ENCODE measurements around the gene RABAC1. TPM values are rescaled to one million over a fixed set of nuclear protein-coding genes. Genes with fewer than 3 reads are reported as not detected.

RABAC1 gene
- total and polyA plus RNA-seq, 2 of the 4 experiments (the other 2 are of a cell fraction), result 117 to 276 TPM

DNA sequence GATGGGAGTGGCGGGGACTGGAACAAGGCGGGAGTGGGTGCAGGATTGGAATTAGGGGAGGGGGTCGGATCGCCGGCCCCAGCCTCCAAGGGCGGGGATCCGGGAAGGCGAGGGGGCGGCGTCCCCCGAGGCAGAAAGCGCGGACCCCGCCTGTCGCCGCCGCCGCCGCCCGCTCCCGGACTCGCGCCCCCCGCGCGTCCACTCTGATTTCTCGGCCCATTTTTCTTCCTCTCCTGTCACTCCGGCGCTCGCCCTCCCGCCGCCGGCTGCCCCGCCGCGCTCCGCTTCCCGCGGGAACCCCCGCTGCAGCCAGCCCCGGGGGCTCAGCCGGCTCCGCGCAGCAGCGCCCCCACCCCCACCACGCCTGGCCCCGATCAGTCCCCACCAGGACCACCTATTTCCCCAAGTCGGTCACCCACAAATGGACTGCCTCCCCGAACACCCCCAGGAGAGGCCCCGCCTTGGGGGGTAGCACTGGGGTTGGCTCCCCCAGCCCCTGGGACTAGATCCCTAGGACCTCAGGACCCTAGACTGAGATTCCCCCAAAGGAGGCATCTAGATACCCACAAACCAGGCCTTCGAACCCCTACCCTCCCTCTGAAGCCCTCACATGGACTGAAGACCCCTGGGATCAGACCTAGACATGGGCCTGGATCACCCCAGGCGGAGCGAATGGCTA, 18.3 kb downstream of the RABAC1 start (continued):
- TF ChIP-seq MAZ (IDR thresholded peaks at IDR 0.05; ENCODE audit: borderline replicate concordance, low read depth, low read length), result no peak

DNA sequence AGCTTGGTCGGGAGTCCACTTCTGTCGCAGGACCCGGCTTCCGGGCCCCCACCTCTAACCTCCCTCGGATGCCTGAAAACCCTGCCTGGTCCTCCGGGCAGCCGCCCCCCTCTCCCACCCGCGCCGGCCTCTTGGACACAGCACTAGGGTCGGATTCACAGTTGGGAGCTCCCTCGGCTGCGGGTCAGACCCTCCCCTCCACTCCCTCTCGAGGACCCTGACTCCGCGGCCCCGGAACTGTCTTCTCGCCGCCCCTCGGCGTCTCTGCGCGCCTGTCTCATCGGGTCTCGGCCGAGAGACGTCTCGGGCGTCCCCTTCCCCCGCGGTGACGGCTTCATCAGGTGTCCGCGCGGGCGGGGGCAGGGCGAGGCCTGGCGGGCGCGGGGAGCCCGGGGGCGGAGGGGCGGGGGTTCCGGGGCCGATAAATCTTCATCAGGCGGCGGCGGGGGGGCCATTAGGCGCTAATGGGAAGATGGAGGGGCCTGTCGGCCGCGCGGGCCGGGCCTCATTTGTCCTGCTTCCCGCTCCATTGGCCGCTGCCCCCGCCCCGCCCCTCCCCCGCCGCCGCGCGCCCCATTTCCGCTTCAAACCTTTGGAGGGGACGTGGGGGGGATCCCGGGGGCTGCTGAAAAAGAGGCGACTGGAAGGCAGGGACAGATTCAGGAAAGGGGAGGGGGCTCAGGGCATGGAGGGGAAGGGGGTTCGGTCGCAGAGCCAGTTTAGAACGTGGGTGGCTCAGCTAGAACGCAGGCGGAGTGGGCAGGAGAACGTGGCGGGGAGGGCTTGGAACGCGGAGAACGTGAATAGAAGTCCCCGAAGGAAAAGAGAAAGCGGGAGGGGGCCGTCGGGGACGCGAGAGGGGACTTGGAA, 19.0 kb downstream of the RABAC1 start:
- H2BK15ac ChIP-seq (ENCODE audit: low read depth, low read length), result no peak overlapping the region; the same call in 2 of the 3 replicates
- H3K9me3 ChIP-seq (ENCODE audit: control insufficient read depth, insufficient read depth, low read length), result no peaks in the 10 kb centered on the region
- no peaks in the 10 kb centered on the region for H3K36me3 ChIP-seq (ENCODE audit: control insufficient read depth, insufficient read depth, low read length)
- H3K4me3 ChIP-seq (ENCODE audit: insufficient read depth, low read depth, low read length), result peak overlapping the region; percentile 62
- H3K4me2 ChIP-seq (ENCODE audit: low read depth, low read length), result peak overlapping the region; percentile 82
- H3K4me1 ChIP-seq (ENCODE audit: control insufficient read depth, insufficient read depth, low read length), result peaks cover 10% of the 10 kb centered on the region
- H2AK9ac ChIP-seq (replicated peaks; ENCODE audit: low read depth, low read length, poor library complexity), result peak overlapping the region; percentile 85
- H3K4ac ChIP-seq (ENCODE audit: low read depth, low read length), result peak overlapping the region; percentile 81
- intact Hi-C loops (cut with micrococcal nuclease), result no loop called here
- H2AFZ ChIP-seq (replicated peaks; ENCODE audit: low read length, poor library complexity), result peak overlapping the region; percentile 97
- WGBS, 2 experiments (ENCODE audit: extremely low coverage in 2 of 2, insufficient read length in 1 of 2), result 3% methylated on average over 26 of the region's 83 CpGs; no CpG with 5 or more reads in 1 of the 2 experiments
- peak overlapping the region; percentile 54 for H2BK120ac ChIP-seq (ENCODE audit: low read depth, low read length)
- ATAC-seq (ENCODE audit: low read depth), result peak; percentile 64
- peaks cover 18% of the 10 kb centered on the region for H3K27me3 ChIP-seq (ENCODE audit: control insufficient read depth, insufficient read depth, low read length)
- ChIA-PET CTCF (no interaction called here), POLR2A (ENCODE audit: unreplicated experiment) (no interaction called here)
- H3K9me1 ChIP-seq (ENCODE audit: insufficient read depth, low read length), result no peaks in the 10 kb centered on the region
- H3K27ac ChIP-seq (ENCODE audit: insufficient read depth, low read length), result peak overlapping the region; percentile 43; the same call in 1 of the 2 replicates
- H4K20me1 ChIP-seq (ENCODE audit: insufficient read depth, low read length), result no peaks in the 10 kb centered on the region; the same call in 1 of the 2 replicates
- DNase-seq, result no peak
- dilution Hi-C loops (cut with HindIII; ENCODE audit: low sequenced_read_pairs, unreplicated experiment), result no loop called here
- peak overlapping the region; percentile 44; the same call in 1 of the 2 replicates for H4K91ac ChIP-seq (ENCODE audit: insufficient read depth, low read depth, low read length)
- H3K79me1 ChIP-seq (ENCODE audit: low read depth in 1 of 2, low read length in 2 of 2), result no peaks in the 10 kb centered on the region
- H3K14ac ChIP-seq (replicated peaks; ENCODE audit: low read depth, low read length), result peak overlapping the region; percentile 60; the same call in 1 of the 2 replicates
- peak overlapping the region; percentile 83 for H3K9ac ChIP-seq (ENCODE audit: low read depth, low read length)
- H3K56ac ChIP-seq (ENCODE audit: extremely low read depth, insufficient read depth, low read length), result no peak overlapping the region
- in situ Hi-C loops (cut with MboI; ENCODE audit: low sequenced_read_pairs), result no loop called here
- H2BK20ac ChIP-seq (ENCODE audit: low read depth, low read length), result no peak overlapping the region
- 0 out of 2 replicates have a peak overlapping the region, but pooled peaks have one; percentile 16 for H3K23ac ChIP-seq (ENCODE audit: low read depth, low read length)
- H2BK5ac ChIP-seq (ENCODE audit: low read depth, low read length, poor library complexity, severe bottlenecking), result no peak overlapping the region
- peak overlapping the region; percentile 86 for H4K5ac ChIP-seq (ENCODE audit: low read depth, low read length)
- BruUV-seq (replicated peaks), result no TSS peak
- H4K8ac ChIP-seq (ENCODE audit: low read depth in 2 of 2, low read length in 2 of 2), result peak overlapping the region; percentile 78 to 92
- peak overlapping the region; percentile 66 for H3K18ac ChIP-seq (ENCODE audit: low read depth, low read length)
- H2AK5ac ChIP-seq (ENCODE audit: low read depth, low read length), result peak overlapping the region; percentile 33; the same call in 1 of the 2 replicates
- TF ChIP-seq RCOR1 (IDR thresholded peaks at IDR 0.05; ENCODE audit: insufficient replicate concordance, low read length), result no peak
- no peak for TF ChIP-seq MXI1 (IDR thresholded peaks at IDR 0.05; ENCODE audit: borderline replicate concordance, low read depth, low read length)
- no peak for TF ChIP-seq SMC3 (IDR thresholded peaks at IDR 0.05; ENCODE audit: low read depth, low read length)
- TF ChIP-seq USF2 (IDR thresholded peaks at IDR 0.05; ENCODE audit: low read depth, low read length), result no peak
- no peak for TF ChIP-seq MAFK (IDR thresholded peaks at IDR 0.05; ENCODE audit: low read depth, low read length)
- no peak for TF ChIP-seq BHLHE40 (IDR thresholded peaks at IDR 0.05; ENCODE audit: low read depth, low read length)
- no peak for TF ChIP-seq NFE2L2 (IDR thresholded peaks at IDR 0.05; ENCODE audit: low read depth, low read length)
- no peak; the same call in 1 of the 2 replicates for TF ChIP-seq POLR2A (IDR thresholded peaks at IDR 0.05; ENCODE audit: low read depth, low read length)
- TF ChIP-seq, protein P1, sequence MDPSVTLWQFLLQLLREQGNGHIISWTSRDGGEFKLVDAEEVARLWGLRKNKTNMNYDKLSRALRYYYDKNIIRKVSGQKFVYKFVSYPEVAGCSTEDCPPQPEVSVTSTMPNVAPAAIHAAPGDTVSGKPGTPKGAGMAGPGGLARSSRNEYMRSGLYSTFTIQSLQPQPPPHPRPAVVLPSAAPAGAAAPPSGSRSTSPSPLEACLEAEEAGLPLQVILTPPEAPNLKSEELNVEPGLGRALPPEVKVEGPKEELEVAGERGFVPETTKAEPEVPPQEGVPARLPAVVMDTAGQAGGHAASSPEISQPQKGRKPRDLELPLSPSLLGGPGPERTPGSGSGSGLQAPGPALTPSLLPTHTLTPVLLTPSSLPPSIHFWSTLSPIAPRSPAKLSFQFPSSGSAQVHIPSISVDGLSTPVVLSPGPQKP (IDR thresholded peaks at IDR 0.05; ENCODE audit: borderline replicate concordance, low read depth, low read length), result no peak
- TF ChIP-seq CEBPB (IDR thresholded peaks at IDR 0.05; ENCODE audit: low read depth, low read length), result no peak
- TF ChIP-seq CHD1 (IDR thresholded peaks at IDR 0.05; ENCODE audit: low read depth, low read length), result no peak
- no peak for TF ChIP-seq RAD21 (IDR thresholded peaks at IDR 0.05; ENCODE audit: low read length)

Data from IMR-90 (cell line).